Thyroid gland (tissue), 4 donors: ENCODE data around the gene AKR1C1. TPM values are rescaled to one million over a fixed set of nuclear protein-coding genes. Genes with fewer than 3 reads are reported as not detected.
A peak's percentile ranks its signal among the peaks of the same experiment; 100 is the strongest.
"Not testable (repeated sequence)": the region's sequence is repeated elsewhere in the genome, so short reads cannot be mapped to it uniquely, and the experiment has no call there.

Experiments used
- DNase-seq, 2 donors: peaks; one replicate each; pipeline ENCODE4 v3.0.0-alpha.2; 2019
- H3K27ac ChIP-seq, 3 donors: fragments of 200-600 bp; sonication (generic); 1 replicate in 2 of 3; 2 replicates in 1 of 3; pipeline ENCODE4 v1.5.1; 2016 to 2019; ENCODE audit warnings: mild to moderate bottlenecking in 1 of 3, moderate library complexity in 1 of 3
- H3K27me3 ChIP-seq: fragments of 200-600 bp; sonication (generic); one replicate; pipeline ENCODE4 v1.5.1; 2019
- H3K36me3 ChIP-seq, 2 donors: fragments of 200-600 bp; sonication (generic); one replicate each; pipeline ENCODE4 v1.5.1; 2016 to 2019
- H3K4me1 ChIP-seq, 2 donors: fragments of 200-600 bp; sonication (generic); one replicate each; pipeline ENCODE4 v1.5.1; 2017 to 2019
- H3K4me3 ChIP-seq, 3 donors: fragments of 200-600 bp; sonication (generic); replicated peaks in 1 of 3; 1 replicate in 2 of 3; 2 replicates in 1 of 3; pipeline ENCODE4 v1.5.1; 2016; ENCODE audit warnings: mild to moderate bottlenecking in 1 of 3
- H3K9me3 ChIP-seq: fragments of 200-600 bp; sonication (generic); one replicate; pipeline ENCODE4 v1.5.1; 2017
- CTCF ChIP-seq, 6 experiments: fragments of 200-600 bp in 3 of 6; fragments of 450-650 bp in 3 of 6; sonication (generic) in 3 of 6; IDR thresholded peaks; one replicate each; pipeline ENCODE4 v1.5.1; 2016 to 2019; ENCODE audit warnings: antibody characterized with exemption in 6 of 6, mild to moderate bottlenecking in 2 of 6, inconsistent platforms in 1 of 6, moderate library complexity in 1 of 6
- POLR2A ChIP-seq, 2 donors: fragments of 450-650 bp; IDR thresholded peaks; one replicate each; pipeline ENCODE4 v1.6.1; 2017; ENCODE audit warnings: antibody characterized with exemption in 2 of 2, mild to moderate bottlenecking in 2 of 2, moderate library complexity in 1 of 2
- WGBS, 2 donors: methylation state at CpG; one replicate each; pipeline ENCODE4 v1.1.5; 2017; 5-methylcytosine and 5-hydroxymethylcytosine counted together
- intact Hi-C: fragments of 100-400 bp; cut with DNase I; formaldehyde crosslinking; loops from one replicate; pipeline ENCODE4 v1.15.1; 2023
- total RNA-seq, 4 donors: library from RNA; depleted of rRNA; stranded (reverse); fragments of >200 nt; gene quantifications; one replicate each; pipeline ENCODE4 v1.2.3, GENCODE V29; 2016

The AKR1C1 gene
- total RNA-seq, 4 donors from 2014 or later = 73.8 to 132 (median 121) TPM

GRCh38 chr10:4945766-4946717 lies 17.2 kb upstream of the AKR1C1 start:
- Histone ChIP-seq H3K4me3 (no peak overlapping the region), H3K27ac (peak overlapping the region; percentile 77 to 98 (median 87)), H3K27me3 (no peaks in the 10 kb centered on the region), H3K36me3 (no peaks in the 10 kb centered on the region), H3K4me1 (peaks cover 74 to 80% of the 10 kb centered on the region in 2 donors), H3K9me3 (no peaks in the 10 kb centered on the region)
- TF ChIP-seq CTCF (IDR thresholded peaks at IDR 0.05) (no peak), POLR2A (IDR thresholded peaks at IDR 0.05) (no peak)
- intact Hi-C loops = no loop called here
- no peak for DNase-seq
- 71 to 79% methylated on average over 2 of the region's 2 CpGs for WGBS, 2 donors

- Histone ChIP-seq H3K4me3 (no peak overlapping the region), H3K27ac (peak overlapping the region; percentile 77 to 98 (median 87)), H3K36me3 (no peaks in the 10 kb centered on the region), H3K27me3 (no peaks in the 10 kb centered on the region), H3K4me1 (peaks cover 71 to 75% of the 10 kb centered on the region in 2 donors), H3K9me3 (no peaks in the 10 kb centered on the region)
- no peak for DNase-seq
- intact Hi-C loops = no loop called here
- no peak for TF ChIP-seq POLR2A (IDR thresholded peaks at IDR 0.05)
- TF ChIP-seq CTCF (IDR thresholded peaks at IDR 0.05) = peak in 1 of 6 experiments; percentile 11
Observed at GRCh38 chr10:4947039-4947634, 16.1 kb upstream of the AKR1C1 start.

GRCh38 chr10:4947635-4948596 lies 15.3 kb upstream of the AKR1C1 start:
- WGBS, 2 donors = 26 to 46% methylated on average over 5 of the region's 5 CpGs
- Histone ChIP-seq H3K4me1 (peaks cover 68 to 69% of the 10 kb centered on the region in 2 donors), H3K27ac (peak overlapping the region; percentile 77 to 98 (median 87)), H3K9me3 (no peaks in the 10 kb centered on the region), H3K36me3 (no peaks in the 10 kb centered on the region), H3K4me3 (no peak overlapping the region), H3K27me3 (no peaks in the 10 kb centered on the region)
- peak; percentile 19 to 33 for DNase-seq
- peak in 1 of 2 donors; percentile 44 for TF ChIP-seq POLR2A (IDR thresholded peaks at IDR 0.05)
- TF ChIP-seq CTCF (IDR thresholded peaks at IDR 0.05) = no peak
- intact Hi-C loops = no loop called here

- DNase-seq, intact Hi-C loops, H3K36me3 ChIP-seq, H3K9me3 ChIP-seq, H3K4me3 ChIP-seq, H3K27me3 ChIP-seq: not testable (repeated sequence)
- peak in 1 of 2 donors; percentile 25 for TF ChIP-seq POLR2A (IDR thresholded peaks at IDR 0.05)
- Histone ChIP-seq H3K27ac (peak overlapping the region; percentile 25 to 34 (median 33)), H3K4me1 (peaks cover 32 to 45% of the 10 kb centered on the region in 2 donors)
- 33 to 53% methylated on average over 3 to 5 of the region's 5 CpGs for WGBS, 2 donors
Observed at GRCh38 chr10:4951512-4952162, 11.6 kb upstream of the AKR1C1 start.

GRCh38 chr10:4953405-4953804 lies 9.8 kb upstream of the AKR1C1 start:
- Histone ChIP-seq H3K9me3 (no peaks in the 10 kb centered on the region), H3K4me3 (no peak overlapping the region), H3K27me3 (no peaks in the 10 kb centered on the region), H3K36me3 (no peaks in the 10 kb centered on the region), H3K4me1 (peaks cover 14 to 28% of the 10 kb centered on the region in 2 donors), H3K27ac (no peak overlapping the region)
- intact Hi-C loops = no loop called here
- DNase-seq = no peak
- TF ChIP-seq POLR2A (IDR thresholded peaks at IDR 0.05) = no peak
- TF ChIP-seq CTCF (IDR thresholded peaks at IDR 0.05) = no peak

GRCh38 chr10:4956088-4956487 lies 7.1 kb upstream of the AKR1C1 start:
- H3K9me3 ChIP-seq, DNase-seq, H3K27me3 ChIP-seq, H3K4me3 ChIP-seq, intact Hi-C loops, H3K27ac ChIP-seq, H3K36me3 ChIP-seq: not testable (repeated sequence)
- WGBS, 2 donors = 67 to 91% methylated on average over 4 to 6 of the region's 7 CpGs
- H3K4me1 ChIP-seq = peaks cover 8 to 11% of the 10 kb centered on the region in 2 donors

GRCh38 chr10:4956955-4957645 lies 6.1 kb upstream of the AKR1C1 start:
- H3K27me3 ChIP-seq, H3K36me3 ChIP-seq, intact Hi-C loops, H3K4me3 ChIP-seq, H3K9me3 ChIP-seq, H3K27ac ChIP-seq, DNase-seq, H3K4me1 ChIP-seq: not testable (repeated sequence)
- 65 to 79% methylated on average over 5 of the region's 5 CpGs for WGBS, 2 donors
